ENCODE data around the gene AP1M1.
"Not testable (repeated sequence)": the region's sequence is repeated elsewhere in the genome, so short reads cannot be mapped to it uniquely, and the experiment has no call there.

The AP1M1 gene

GRCh38 chr19:16167055-16167454 is 30.7 kb upstream of the AP1M1 start:
- H3K9me3 Mint-ChIP-seq = peaks cover 0 to 2% of the 10 kb centered on the region in 2 donors
- peaks cover 22% of the 10 kb centered on the region in 2 donors for H3K4me1 Mint-ChIP-seq
- no peak for DNase-seq
- no peak overlapping the region for H3K4me3 Mint-ChIP-seq
- H3K27me3 Mint-ChIP-seq = no peaks in the 10 kb centered on the region
- peak overlapping the region; percentile 75 for H3K27ac Mint-ChIP-seq
- H3K36me3 Mint-ChIP-seq = no peaks in the 10 kb centered on the region
- no peak for ATAC-seq (replicated peaks)

DNA sequence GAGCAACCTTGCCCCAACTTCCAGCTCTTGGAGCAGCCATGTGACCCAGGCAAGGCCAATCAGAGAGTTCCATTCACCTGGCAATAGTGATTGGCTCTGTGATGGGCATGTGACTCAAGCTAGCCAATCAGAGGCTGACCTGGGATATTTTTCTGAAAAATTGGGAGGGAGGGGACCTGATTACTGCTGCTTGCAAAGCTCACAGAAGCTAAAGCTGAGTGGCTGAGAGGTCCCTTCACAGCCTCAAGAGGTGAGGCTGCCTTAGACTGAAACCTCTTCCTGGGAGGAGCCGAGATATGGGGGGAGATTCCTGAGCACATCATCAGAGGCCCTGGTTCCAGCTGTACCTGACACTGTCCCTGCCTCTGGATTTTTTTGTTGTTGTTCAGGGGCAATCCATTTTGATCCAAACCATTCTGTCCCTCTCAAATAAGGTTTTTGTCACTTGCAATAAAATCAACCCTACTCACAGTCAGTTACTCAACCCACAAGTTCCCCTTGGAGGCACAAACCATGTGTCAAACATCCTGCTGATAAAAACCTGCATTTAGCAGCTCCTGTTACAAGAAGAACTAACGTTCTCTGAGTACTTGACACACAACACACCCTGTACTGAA is 29.1 kb upstream of the AP1M1 start:
- H3K4me3 Mint-ChIP-seq = no peak overlapping the region
- peaks cover 0 to 2% of the 10 kb centered on the region in 2 donors for H3K9me3 Mint-ChIP-seq
- H3K27ac Mint-ChIP-seq = peak overlapping the region; percentile 37
- H3K27me3 Mint-ChIP-seq = no peaks in the 10 kb centered on the region
- ATAC-seq (replicated peaks) (peak; percentile 62 to 69), DNase-seq (no peak)
- peaks cover 33 to 37% of the 10 kb centered on the region in 2 donors for H3K4me1 Mint-ChIP-seq
- H3K36me3 Mint-ChIP-seq = no peaks in the 10 kb centered on the region

GRCh38 chr19:16170134-16170533 is 27.6 kb upstream of the AP1M1 start:
- Mint-ChIP-seq H3K4me1 (peaks cover 33 to 39% of the 10 kb centered on the region in 2 donors), H3K9me3 (peaks cover 0 to 2% of the 10 kb centered on the region in 2 donors), H3K4me3 (no peak overlapping the region), H3K27ac (no peak overlapping the region), H3K27me3 (no peaks in the 10 kb centered on the region), H3K36me3 (no peaks in the 10 kb centered on the region)
- DNase-seq (no peak), ATAC-seq (replicated peaks) (no peak)

- Mint-ChIP-seq H3K36me3 (no peaks in the 10 kb centered on the region), H3K4me3 (no peak overlapping the region), H3K27me3 (no peaks in the 10 kb centered on the region), H3K9me3 (no peaks in the 10 kb centered on the region), H3K4me1 (peaks cover 22 to 37% of the 10 kb centered on the region in 2 donors), H3K27ac (no peak overlapping the region)
- no peak for ATAC-seq (replicated peaks)
- DNase-seq = no peak
Measured at GRCh38 chr19:16175954-16176353, 21.8 kb upstream of the AP1M1 start.

- peak overlapping the region in 1 of 2 donors; percentile 5 for H3K4me3 Mint-ChIP-seq
- not testable (repeated sequence) for H3K9me3 Mint-ChIP-seq, H3K27me3 Mint-ChIP-seq, DNase-seq, H3K36me3 Mint-ChIP-seq
- H3K4me1 Mint-ChIP-seq = peaks cover 6 to 20% of the 10 kb centered on the region in 2 donors
- ATAC-seq (replicated peaks) = peak; percentile 59
- H3K27ac Mint-ChIP-seq = peak overlapping the region; percentile 33
Measured at GRCh38 chr19:16178866-16179265, 18.8 kb upstream of the AP1M1 start.

- Mint-ChIP-seq H3K27ac (no peak overlapping the region), H3K36me3 (peaks cover 4% of the 10 kb centered on the region in 2 donors), H3K4me1 (peaks cover 6 to 29% of the 10 kb centered on the region in 2 donors), H3K9me3 (no peaks in the 10 kb centered on the region), H3K4me3 (no peak overlapping the region), H3K27me3 (no peaks in the 10 kb centered on the region)
- DNase-seq = no peak
- ATAC-seq (replicated peaks) = no peak
Measured at GRCh38 chr19:16180611-16181010, 17.1 kb upstream of the AP1M1 start.

DNA sequence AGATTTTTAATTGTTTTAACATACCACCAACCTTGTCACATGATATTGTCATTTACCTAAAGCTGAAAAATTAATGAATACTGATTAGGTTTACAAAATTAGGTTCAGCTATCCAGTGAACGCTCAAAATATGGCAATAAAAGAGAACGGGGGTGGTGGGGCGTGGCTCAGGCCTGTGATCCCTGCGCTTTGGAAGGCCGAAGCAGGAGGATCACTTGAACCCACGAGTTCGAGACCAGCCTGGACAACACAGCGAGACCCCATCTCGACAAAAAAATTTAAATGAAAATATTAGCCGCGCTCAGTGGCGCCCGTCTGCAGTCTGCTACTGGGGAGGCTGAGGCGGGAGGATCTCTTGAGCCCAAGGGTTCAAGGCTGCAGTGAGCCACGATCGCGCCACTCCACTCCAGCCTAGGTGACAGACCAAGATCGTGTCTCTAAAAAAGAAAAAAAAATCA is 13.0 kb upstream of the AP1M1 start:
- H3K9me3 Mint-ChIP-seq = no peaks in the 10 kb centered on the region
- H3K27me3 Mint-ChIP-seq = no peaks in the 10 kb centered on the region
- DNase-seq = no peak
- peaks cover 20 to 47% of the 10 kb centered on the region in 2 donors for H3K4me1 Mint-ChIP-seq
- H3K4me3 Mint-ChIP-seq = peak overlapping the region; percentile 98 to 100
- peak overlapping the region; percentile 100 for H3K27ac Mint-ChIP-seq
- peaks cover 17 to 27% of the 10 kb centered on the region in 2 donors for H3K36me3 Mint-ChIP-seq
- ATAC-seq (replicated peaks) = no peak

- ATAC-seq (replicated peaks) (peak; percentile 93), DNase-seq (peak; percentile 99)
- H3K27ac Mint-ChIP-seq = peak within 1 kb of the TSS; percentile 100
- H3K4me3 Mint-ChIP-seq = peak within 1 kb of the TSS; percentile 98 to 100
- H3K36me3 Mint-ChIP-seq = peaks cover 20 to 32% of the 10 kb centered on the region in 2 donors
- H3K4me1 Mint-ChIP-seq = peaks cover 20 to 43% of the 10 kb centered on the region in 2 donors
- no peaks in the 10 kb centered on the region for H3K27me3 Mint-ChIP-seq
- no peaks in the 10 kb centered on the region for H3K9me3 Mint-ChIP-seq
Measured at GRCh38 chr19:16185123-16185767, 12.5 kb upstream of the AP1M1 start, which contains the start of gene FAM32A. FAM32A (plus strand) TSS chr19:16185410; CDS start chr19:16185443, 33 bp downstream.

GRCh38 chr19:16185768-16186123 is 12.0 kb upstream of the AP1M1 start:
- H3K4me3 Mint-ChIP-seq = peak overlapping the region; percentile 98 to 100
- no peaks in the 10 kb centered on the region for H3K27me3 Mint-ChIP-seq
- ATAC-seq (replicated peaks) (peak; percentile 53 to 60), DNase-seq (peak; percentile 38)
- H3K4me1 Mint-ChIP-seq = peaks cover 20 to 43% of the 10 kb centered on the region in 2 donors
- peaks cover 25 to 37% of the 10 kb centered on the region in 2 donors for H3K36me3 Mint-ChIP-seq
- no peaks in the 10 kb centered on the region for H3K9me3 Mint-ChIP-seq
- peak overlapping the region; percentile 100 for H3K27ac Mint-ChIP-seq

DNA sequence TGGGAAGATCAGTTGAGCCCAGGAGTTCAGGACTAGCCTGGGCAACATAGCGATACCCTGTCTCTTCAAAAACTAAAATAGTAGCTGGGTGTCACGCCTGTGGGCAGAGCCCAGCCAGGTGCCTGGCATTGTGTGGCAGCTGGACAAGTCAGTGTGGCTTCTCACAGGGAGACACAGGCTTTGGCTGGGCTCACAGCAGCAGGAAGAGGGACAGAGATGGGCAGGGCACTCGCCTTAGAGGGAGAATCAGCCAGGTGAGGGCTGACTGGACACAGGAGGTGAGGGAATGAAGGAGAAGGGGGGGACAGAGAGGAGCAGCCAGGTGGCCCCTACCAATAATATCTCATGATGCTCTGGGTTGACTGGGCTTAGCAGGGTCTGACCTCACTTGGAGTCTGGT is 9.2 kb upstream of the AP1M1 start:
- peak overlapping the region; percentile 56 for H3K27ac Mint-ChIP-seq
- ATAC-seq (replicated peaks) (no peak), DNase-seq (no peak)
- peaks cover 34 to 47% of the 10 kb centered on the region in 2 donors for H3K36me3 Mint-ChIP-seq
- H3K27me3 Mint-ChIP-seq = no peaks in the 10 kb centered on the region
- peaks cover 15 to 35% of the 10 kb centered on the region in 2 donors for H3K4me1 Mint-ChIP-seq
- no peak overlapping the region for H3K4me3 Mint-ChIP-seq
- H3K9me3 Mint-ChIP-seq = no peaks in the 10 kb centered on the region

DNA sequence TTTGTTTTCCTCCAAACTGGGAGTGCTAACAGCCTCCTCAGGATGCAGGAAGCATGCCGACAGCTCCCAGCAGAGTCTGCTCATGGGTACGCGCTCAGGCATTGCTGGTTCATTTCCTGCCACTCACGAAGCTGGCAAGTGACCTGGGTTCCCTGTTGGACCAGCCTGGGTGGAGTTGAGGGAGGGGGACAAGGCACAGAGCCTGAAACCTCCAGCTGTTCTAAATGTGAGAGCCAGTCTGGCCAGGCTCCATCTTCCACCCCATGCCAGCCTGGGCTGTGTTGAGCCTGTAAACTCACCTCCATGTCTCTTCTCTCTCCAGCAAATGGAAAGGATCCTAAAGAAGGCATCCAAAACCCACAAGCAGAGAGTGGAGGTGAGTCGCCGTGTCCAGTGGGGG is 7.5 kb upstream of the AP1M1 start:
- ATAC-seq (replicated peaks) = no peak
- Mint-ChIP-seq H3K9me3 (no peaks in the 10 kb centered on the region), H3K4me3 (no peak overlapping the region), H3K27ac (no peak overlapping the region), H3K36me3 (peaks cover 40 to 56% of the 10 kb centered on the region in 2 donors), H3K27me3 (no peaks in the 10 kb centered on the region), H3K4me1 (peaks cover 15 to 30% of the 10 kb centered on the region in 2 donors)
- DNase-seq = no peak

DNA sequence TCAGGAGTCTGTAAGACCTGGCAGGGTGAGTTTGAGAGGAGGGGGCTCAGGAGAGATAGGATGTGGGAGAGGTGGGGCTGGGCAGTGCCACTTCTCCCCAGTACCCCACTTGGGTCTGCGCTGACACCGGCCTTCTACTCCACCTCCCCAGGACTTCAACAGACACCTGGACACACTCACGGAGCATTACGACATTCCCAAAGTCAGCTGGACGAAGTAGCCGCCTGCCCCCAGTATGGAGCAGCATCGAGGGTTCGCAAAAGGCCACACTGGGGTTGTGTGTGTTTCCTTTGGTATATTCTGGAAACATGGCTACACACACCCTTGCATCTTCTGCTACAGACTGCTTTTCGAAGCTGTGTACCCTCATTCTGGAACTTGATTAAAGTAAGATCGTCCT is 7.0 kb upstream of the AP1M1 start:
- DNase-seq (no peak), ATAC-seq (replicated peaks) (no peak)
- peaks cover 35 to 50% of the 10 kb centered on the region in 2 donors for H3K36me3 Mint-ChIP-seq
- H3K27me3 Mint-ChIP-seq = no peaks in the 10 kb centered on the region
- H3K4me3 Mint-ChIP-seq = no peak overlapping the region
- H3K27ac Mint-ChIP-seq = no peak overlapping the region
- H3K4me1 Mint-ChIP-seq = peaks cover 15 to 25% of the 10 kb centered on the region in 2 donors
- H3K9me3 Mint-ChIP-seq = no peaks in the 10 kb centered on the region

DNA sequence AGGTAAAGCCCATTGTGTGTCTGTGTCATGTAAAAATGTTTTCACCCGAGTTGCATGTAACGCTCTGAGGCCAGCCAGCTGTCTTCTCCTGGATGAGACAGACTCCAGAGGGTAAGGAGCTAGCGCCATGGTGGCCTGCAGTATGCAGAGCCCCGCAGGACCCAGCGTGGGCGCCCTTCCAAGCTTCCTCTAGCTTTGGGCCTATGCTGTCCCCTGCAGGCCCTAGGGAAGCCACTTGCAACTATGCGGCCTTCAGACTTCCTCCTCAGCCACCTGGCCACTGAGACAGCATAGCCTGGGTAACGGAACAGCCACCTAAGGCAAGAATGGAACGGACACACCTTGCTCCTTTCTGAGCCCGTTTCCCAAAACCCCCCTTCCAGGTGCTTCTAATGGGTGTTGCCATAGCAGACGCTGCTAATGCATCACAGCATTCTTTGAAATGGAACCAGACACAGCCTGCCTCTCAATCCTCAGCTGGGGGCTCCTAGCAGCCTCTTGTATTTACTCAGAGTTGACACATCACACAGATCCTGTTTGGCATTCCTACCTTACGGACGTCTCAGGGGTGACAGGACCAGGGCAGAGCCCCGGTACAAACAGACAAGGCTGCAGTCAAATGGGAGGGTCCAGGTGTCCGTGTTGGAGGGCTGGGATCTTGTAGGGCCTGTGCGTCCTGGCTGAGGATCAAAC is 6.3 kb upstream of the AP1M1 start:
- Mint-ChIP-seq H3K27me3 (no peaks in the 10 kb centered on the region), H3K27ac (peak overlapping the region; percentile 1), H3K4me1 (peaks cover 15 to 22% of the 10 kb centered on the region in 2 donors), H3K36me3 (peaks cover 35 to 48% of the 10 kb centered on the region in 2 donors), H3K9me3 (no peaks in the 10 kb centered on the region), H3K4me3 (no peak overlapping the region)
- DNase-seq (no peak), ATAC-seq (replicated peaks) (no peak)

- peak overlapping the region; percentile 51 for H3K27ac Mint-ChIP-seq
- no peaks in the 10 kb centered on the region for H3K27me3 Mint-ChIP-seq
- ATAC-seq (replicated peaks) = no peak
- no peak overlapping the region for H3K4me3 Mint-ChIP-seq
- H3K36me3 Mint-ChIP-seq = peaks cover 27 to 35% of the 10 kb centered on the region in 2 donors
- H3K4me1 Mint-ChIP-seq = peaks cover 9 to 22% of the 10 kb centered on the region in 2 donors
- H3K9me3 Mint-ChIP-seq = no peaks in the 10 kb centered on the region
- no peak for DNase-seq
Measured at GRCh38 chr19:16193466-16193865, 4.2 kb upstream of the AP1M1 start.
